GM21447 (cell line): ENCODE measurements around the gene CCDC66.
"Not testable (repeated sequence)": the region's sequence is repeated elsewhere in the genome, so short reads cannot be mapped to it uniquely, and the experiment has no call there.

Experiments used
- ATAC-seq: cut with Tn5 transposase; IDR thresholded peaks from one replicate; pipeline ENCODE4 v1.9.1; 2021; ENCODE audit not compliant: unreplicated experiment

CCDC66 gene

GRCh38 chr3:56556908-56557830, at the start of gene CCDC66:
Gene CCDC66 (plus strand): TSS chr3:56557175. CDS start chr3:56557243, 68 bp downstream.
- ATAC-seq: peak; percentile 100

GRCh38 chr3:56519641-56520040, 37.3 kb upstream of the CCDC66 start:
- ATAC-seq: no peak

- no peak for ATAC-seq
These were observed 34.6 kb upstream of the CCDC66 start for GRCh38 chr3:56522374-56522773.

DNA sequence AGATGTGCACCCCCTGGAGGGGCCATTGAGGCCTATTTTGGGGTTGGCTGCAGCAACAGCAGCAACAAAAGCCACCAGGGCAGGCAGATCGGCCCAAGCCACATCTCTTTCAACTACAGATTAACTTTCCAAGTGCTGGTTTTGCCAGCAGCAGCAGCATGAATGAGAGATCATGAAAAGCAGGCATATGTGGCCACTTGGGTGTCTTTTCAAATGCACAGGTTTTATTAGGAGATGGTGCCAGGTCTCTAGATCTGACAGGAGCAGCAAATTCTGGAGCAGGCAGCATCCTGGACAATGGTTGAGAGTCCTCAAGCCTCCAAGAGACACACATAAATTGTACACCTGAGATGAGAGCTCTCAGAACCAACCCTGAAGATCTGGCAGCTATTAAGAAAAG, 31.7 kb upstream of the CCDC66 start:
- no peak for ATAC-seq

GRCh38 chr3:56536735-56537134, 20.2 kb upstream of the CCDC66 start:
- ATAC-seq: no peak

DNA sequence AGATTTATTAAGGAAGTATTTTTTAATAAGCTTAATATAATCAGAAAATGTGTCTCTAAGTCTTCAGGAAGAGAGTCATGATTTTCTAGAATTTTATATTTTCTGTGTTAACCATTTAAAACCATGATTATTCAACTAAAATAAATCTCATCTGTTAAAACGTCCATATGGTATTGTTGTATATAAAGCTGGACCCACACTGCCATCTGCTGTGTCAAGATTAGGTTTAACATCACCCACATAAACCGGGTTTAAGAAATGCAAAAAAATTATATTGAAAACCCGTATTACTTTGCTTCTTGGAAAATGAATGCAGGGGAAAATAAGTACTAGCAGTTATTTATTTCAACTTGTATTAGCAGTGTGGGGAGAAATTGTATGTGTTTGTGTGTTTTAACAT, 9.5 kb upstream of the CCDC66 start:
- ATAC-seq: no peak

DNA sequence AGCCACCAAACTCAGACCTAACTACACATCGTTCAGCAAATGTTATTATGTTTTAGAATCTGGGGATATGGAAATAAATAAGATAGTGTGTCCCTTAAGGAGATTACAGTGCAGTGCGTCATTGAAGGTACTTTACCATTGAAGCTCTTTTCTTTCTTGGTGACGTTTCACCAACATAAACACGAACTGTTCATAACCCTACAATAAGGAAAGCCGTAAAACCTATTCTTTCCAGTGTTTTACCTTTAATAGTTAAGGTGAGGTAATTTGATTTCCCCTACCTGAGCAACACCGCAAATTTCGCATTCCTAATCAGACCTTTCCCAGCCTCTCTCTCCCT, 826 bp downstream of the CCDC66 start:
- no peak for ATAC-seq

DNA sequence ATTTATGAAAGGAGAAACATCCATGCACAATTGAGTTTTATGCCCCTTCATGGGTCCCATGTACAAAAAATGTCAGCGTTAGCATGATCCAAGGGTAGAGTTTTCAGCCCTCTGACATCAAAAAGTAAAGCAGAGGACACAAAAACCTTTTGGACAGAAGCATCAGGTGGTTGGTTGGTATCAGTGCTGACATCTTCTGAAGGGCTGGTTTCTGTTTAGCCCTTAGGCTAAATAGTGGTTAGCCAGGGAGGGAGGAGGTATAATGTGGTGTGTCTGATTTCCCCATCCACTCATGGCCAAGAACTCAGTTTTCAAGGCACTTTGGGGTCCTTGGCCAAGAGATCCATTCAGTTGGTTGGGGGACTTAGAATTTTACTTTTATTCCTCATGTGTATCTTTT, 16.5 kb downstream of the CCDC66 start:
- ATAC-seq: no peak

- ATAC-seq: not testable (repeated sequence)
These were observed 25.0 kb downstream of the CCDC66 start for GRCh38 chr3:56581941-56582340.

DNA sequence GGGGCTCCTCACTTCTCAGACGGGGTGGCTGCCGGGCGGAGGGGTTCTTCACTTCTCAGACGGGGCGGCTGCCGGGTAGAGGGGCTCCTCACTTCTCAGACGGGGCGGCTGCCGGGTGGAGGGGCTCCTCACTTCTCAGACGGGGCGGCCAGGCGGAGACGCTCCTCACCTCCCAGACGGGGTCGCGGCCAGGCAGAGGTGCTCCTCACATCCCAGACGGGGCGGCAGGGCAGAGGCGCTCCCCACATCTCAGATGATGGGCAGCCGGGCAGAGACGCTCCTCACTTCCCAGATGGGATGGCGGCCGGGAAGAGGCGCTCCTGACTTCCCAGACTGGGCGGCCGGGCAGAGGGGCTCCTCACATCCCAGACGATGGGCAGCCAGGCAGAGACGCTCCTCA, 27.3 kb downstream of the CCDC66 start:
- not testable (repeated sequence) for ATAC-seq

GRCh38 chr3:56590814-56591213, 33.8 kb downstream of the CCDC66 start:
- ATAC-seq: no peak

DNA sequence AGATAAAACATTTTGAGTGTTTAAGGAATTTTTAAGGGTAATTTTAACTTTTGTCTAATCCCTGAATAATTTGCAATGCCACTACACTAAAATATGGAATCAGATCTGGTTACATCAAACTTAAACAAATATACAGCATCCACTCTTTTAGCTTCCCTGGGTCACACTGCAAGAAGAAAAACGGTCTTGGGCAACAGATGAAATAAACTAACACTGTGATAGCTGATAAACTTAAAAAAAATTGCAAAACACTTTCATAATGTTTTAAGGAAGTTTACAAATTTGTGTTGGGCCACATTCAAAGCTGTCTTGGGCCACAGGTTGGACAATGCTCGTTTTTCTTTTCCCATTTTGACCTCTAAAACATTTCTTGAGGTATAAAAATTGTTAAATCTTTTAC, 34.3 kb downstream of the CCDC66 start:
- no peak for ATAC-seq

- no peak for ATAC-seq
These were observed 36.6 kb downstream of the CCDC66 start for GRCh38 chr3:56593455-56594158.

GRCh38 chr3:56595975-56596840, 39.2 kb downstream of the CCDC66 start:
- no peak for ATAC-seq

DNA sequence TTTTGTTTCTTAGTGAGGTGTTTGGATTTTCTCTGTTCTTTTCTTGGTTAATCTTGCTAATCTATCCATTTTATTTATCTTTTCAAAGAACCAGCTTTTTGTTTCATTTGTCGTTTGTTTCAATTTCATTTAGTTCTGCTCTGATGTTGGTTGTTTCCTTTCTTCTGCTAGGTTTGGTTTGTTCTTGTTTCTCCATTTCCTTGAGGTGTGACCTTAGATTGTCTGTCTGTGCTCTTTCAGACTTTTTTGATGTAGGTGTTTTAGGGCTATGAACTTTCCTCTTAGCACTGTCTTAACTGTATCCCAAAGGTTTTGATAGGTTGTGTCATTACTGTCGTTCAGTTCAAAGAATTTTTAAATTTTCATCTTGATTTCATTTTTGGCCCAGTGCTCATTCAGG, 51.5 kb downstream of the CCDC66 start:
- ATAC-seq: not testable (repeated sequence)

DNA sequence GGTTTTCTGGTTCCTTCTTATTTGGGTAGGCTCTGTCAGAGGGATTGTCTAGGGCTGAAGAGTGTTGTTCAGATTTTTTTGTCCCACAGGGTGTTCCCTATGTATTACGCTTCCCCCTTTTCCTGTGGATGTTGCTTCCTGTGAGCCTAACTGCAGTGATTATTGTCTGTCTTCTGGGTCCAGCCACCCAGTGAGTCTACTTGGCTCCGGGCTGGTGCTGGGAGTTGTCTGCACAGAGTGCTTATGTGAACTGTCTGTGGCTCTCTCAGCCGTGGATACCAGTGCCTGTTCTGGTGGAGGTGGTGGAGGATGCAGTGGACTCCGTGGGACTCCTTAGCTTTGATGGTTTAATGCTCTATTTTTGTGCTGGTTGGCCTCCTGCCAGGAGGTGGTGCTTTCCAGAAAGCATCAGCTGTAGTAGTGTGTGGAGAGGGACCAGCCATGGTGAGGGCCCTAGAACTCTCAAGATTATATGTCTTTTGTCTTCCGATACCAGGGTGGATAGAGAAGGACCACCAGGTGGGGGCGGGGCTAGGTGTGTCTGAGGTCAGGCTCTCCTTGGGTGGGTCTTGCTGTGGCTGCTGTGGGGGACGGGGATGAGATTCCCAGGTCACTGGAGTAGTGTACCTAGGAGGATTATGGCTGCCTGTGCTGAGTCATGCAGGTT, 53.8 kb downstream of the CCDC66 start:
- no peak for ATAC-seq

- ATAC-seq: no peak
These were observed 54.4 kb downstream of the CCDC66 start for GRCh38 chr3:56611364-56611763.

DNA sequence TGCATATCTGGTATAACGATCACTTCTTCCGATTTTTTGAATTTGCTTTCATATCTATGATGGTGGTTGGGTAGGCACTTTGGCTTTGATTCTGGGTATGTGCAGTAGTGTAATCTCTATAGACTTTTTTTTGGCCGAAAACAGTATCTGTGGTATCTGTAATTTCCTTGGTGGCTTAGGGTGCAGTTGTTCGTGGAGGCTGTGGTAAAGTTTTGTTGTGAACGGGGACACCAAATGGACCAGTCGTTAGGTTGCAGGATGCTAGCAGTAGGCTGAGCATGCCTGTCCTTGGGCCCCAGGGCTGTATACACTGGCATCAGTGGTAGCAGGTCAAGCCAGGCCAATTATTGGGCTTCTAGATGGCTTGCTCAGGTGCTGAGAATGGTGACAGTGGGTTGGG, 55.2 kb downstream of the CCDC66 start:
- ATAC-seq: no peak

DNA sequence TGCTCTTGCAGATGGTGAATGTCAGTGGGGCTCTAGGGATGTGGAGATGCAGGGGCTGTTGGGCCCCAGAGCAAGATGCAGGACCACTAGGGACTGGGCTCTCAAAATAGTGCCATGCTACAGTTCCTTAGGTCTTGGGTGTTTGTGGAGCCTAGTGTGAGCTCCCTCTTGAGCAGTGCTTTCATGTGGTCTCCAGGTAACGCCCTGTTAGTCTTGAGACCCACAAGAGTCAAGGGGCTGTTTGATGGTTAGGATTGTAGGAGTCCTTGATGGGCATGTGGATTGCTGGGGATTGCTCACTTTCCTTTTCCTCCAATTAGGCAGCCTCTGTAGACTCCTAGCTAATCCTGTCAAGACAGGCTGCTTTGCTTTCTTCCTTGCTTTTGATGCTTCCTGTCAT, 56.0 kb downstream of the CCDC66 start:
- ATAC-seq: no peak

- no peak for ATAC-seq
These were observed 59.6 kb downstream of the CCDC66 start for GRCh38 chr3:56616478-56617006.

- no peak for ATAC-seq
These were observed 63.4 kb downstream of the CCDC66 start for GRCh38 chr3:56620371-56620770.
